ENCODE data around the gene NTNG2. TPM values are rescaled to one million over a fixed set of nuclear protein-coding genes. Genes with fewer than 3 reads are reported as not detected.
A peak's percentile ranks its signal among the peaks of the same experiment; 100 is the strongest.
"Not testable (repeated sequence)": the region's sequence is repeated elsewhere in the genome, so short reads cannot be mapped to it uniquely, and the experiment has no call there.

The NTNG2 gene
- total RNA-seq, 1 donor from 2014 or later, result 0.42 TPM

GRCh38 chr9:132267660-132268059 is 105.8 kb downstream of the NTNG2 start:
- no peak for DNase-seq (ENCODE audit: low read depth)
- Histone ChIP-seq H3K4me3 (ENCODE audit: low read depth, low read length) (no peak overlapping the region), H3K36me3 (ENCODE audit: control insufficient read depth, insufficient read depth, low read length) (peaks cover 1% of the 10 kb centered on the region), H3K27me3 (ENCODE audit: control insufficient read depth, insufficient read depth, low read length) (no peaks in the 10 kb centered on the region)
- no peak for TF ChIP-seq CTCF (IDR thresholded peaks at IDR 0.05; ENCODE audit: insufficient read depth, low read length, poor library complexity, severe bottlenecking)

- H3K36me3 ChIP-seq (ENCODE audit: control insufficient read depth, insufficient read depth, low read length), result peaks cover 1% of the 10 kb centered on the region
- H3K27me3 ChIP-seq (ENCODE audit: control insufficient read depth, insufficient read depth, low read length), result no peaks in the 10 kb centered on the region
Measured at GRCh38 chr9:132268725-132269352, 107.0 kb downstream of the NTNG2 start.

GRCh38 chr9:132269704-132270516 is 108.1 kb downstream of the NTNG2 start:
- DNase-seq (ENCODE audit: low read depth), result peak; percentile 32
- not testable (repeated sequence) for H3K4me3 ChIP-seq (ENCODE audit: low read depth, low read length); H3K27me3 ChIP-seq (ENCODE audit: control insufficient read depth, insufficient read depth, low read length); H3K36me3 ChIP-seq (ENCODE audit: control insufficient read depth, insufficient read depth, low read length)

More at GRCh38 chr9:132268725-132269352, 107.0 kb downstream of the NTNG2 start:
- TF ChIP-seq CTCF (IDR thresholded peaks at IDR 0.05; ENCODE audit: insufficient read depth, low read length, poor library complexity, severe bottlenecking), result peak; percentile 71
- DNase-seq (ENCODE audit: low read depth), result no peak
- no peak overlapping the region for H3K4me3 ChIP-seq (ENCODE audit: low read depth, low read length)

GRCh38 chr9:132274861-132275260 is 113.0 kb downstream of the NTNG2 start:
- no peaks in the 10 kb centered on the region for H3K27me3 ChIP-seq (ENCODE audit: control insufficient read depth, insufficient read depth, low read length)
- DNase-seq (ENCODE audit: low read depth), result no peak
- no peak overlapping the region for H3K4me3 ChIP-seq (ENCODE audit: low read depth, low read length)
- no peak for TF ChIP-seq CTCF (IDR thresholded peaks at IDR 0.05; ENCODE audit: insufficient read depth, low read length, poor library complexity, severe bottlenecking)
- H3K36me3 ChIP-seq (ENCODE audit: control insufficient read depth, insufficient read depth, low read length), result peaks cover 2% of the 10 kb centered on the region

GRCh38 chr9:132283165-132283564 is 121.3 kb downstream of the NTNG2 start:
- H3K36me3 ChIP-seq (ENCODE audit: control insufficient read depth, insufficient read depth, low read length), result peaks cover 3% of the 10 kb centered on the region
- H3K27me3 ChIP-seq (ENCODE audit: control insufficient read depth, insufficient read depth, low read length), result no peaks in the 10 kb centered on the region
- TF ChIP-seq CTCF (IDR thresholded peaks at IDR 0.05; ENCODE audit: insufficient read depth, low read length, poor library complexity, severe bottlenecking), result no peak
- DNase-seq (ENCODE audit: low read depth), result no peak
- no peak overlapping the region for H3K4me3 ChIP-seq (ENCODE audit: low read depth, low read length)

- TF ChIP-seq CTCF (IDR thresholded peaks at IDR 0.05; ENCODE audit: insufficient read depth, low read length, poor library complexity, severe bottlenecking), result no peak
- Histone ChIP-seq H3K4me3 (ENCODE audit: low read depth, low read length) (no peak overlapping the region), H3K27me3 (ENCODE audit: control insufficient read depth, insufficient read depth, low read length) (no peaks in the 10 kb centered on the region), H3K36me3 (ENCODE audit: control insufficient read depth, insufficient read depth, low read length) (peaks cover 3% of the 10 kb centered on the region)
- no peak for DNase-seq (ENCODE audit: low read depth)
Measured at GRCh38 chr9:132283863-132284262, 122.0 kb downstream of the NTNG2 start.
